Stimulated activated CD8-positive, alpha-beta memory T cell treated with anti-CD3 and anti-CD28 coated beads, Interleukin-4, amount 100 ng/mL, for 4 hours (primary cell): ENCODE results near the gene PLEKHA1.

Source experiments
- DNase-seq, 2 donors: peaks; one replicate each; pipeline ENCODE4 v3.0.0-alpha.2; 2020; ENCODE audit warnings: low read depth in 2 of 2, low spot score in 1 of 2

Gene PLEKHA1

DNA sequence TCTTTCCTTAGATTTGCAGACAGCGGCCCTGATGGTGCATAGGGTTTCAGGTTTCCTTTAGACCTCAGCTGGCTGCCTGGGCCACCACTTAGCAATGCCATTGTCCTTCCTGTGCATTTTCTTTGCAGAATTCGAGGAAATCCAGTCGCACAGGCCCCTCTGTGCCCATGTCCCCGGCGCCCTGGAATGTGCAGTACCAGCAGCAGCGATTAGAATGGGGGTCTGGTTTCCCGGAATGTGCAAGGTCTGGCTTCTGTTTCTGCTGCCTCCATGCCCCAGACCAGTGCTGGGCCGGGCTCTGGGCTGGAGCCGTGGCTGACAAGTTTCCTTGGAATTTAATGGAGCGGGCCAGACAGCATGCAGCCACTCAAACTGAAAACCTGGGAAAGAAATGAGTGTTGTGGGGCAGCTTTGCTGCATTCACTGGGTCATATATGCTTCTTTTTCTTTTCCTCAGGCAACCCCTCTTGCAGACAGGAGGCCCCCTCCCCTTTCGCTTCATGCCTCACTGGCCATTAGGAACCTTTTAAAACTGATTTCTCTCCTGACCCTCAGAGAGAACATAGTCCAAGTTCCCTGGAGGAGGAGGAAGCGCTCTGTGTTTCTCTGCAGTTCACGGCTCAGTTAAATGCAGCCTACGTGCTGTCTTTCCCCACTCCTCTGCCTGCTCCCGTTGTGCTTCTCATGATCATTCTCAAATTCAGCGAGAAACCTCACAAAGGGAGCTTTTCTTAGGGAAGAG is 101.3 kb downstream of the PLEKHA1 start:
- no peak for DNase-seq

GRCh38 chr10:122476333-122476695 is 101.8 kb downstream of the PLEKHA1 start:
- no peak for DNase-seq

DNA sequence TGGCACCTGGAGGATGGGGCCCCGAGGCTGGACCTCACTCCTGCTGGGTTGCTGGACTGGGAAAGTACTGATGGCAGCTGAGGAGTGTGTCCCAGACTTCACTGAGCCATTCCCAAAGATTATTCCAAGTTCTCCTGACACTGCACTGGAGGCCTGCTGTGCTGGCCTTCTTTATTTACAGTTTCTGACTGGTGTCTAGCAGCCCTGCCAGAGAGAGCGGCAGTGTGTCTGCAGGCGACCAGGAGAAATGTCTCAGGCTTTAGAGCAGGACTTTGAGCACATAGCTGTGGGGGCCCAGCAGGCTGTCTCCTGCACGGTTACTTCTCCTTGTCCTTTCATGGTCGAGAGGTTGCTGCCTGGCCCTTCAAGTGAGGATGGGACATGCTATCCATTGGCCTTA is 102.9 kb downstream of the PLEKHA1 start:
- no peak for DNase-seq

- no peak for DNase-seq
Observed at GRCh38 chr10:122478971-122479370, 104.5 kb downstream of the PLEKHA1 start.

GRCh38 chr10:122480146-122480833 is 105.8 kb downstream of the PLEKHA1 start:
- no peak for DNase-seq

DNA sequence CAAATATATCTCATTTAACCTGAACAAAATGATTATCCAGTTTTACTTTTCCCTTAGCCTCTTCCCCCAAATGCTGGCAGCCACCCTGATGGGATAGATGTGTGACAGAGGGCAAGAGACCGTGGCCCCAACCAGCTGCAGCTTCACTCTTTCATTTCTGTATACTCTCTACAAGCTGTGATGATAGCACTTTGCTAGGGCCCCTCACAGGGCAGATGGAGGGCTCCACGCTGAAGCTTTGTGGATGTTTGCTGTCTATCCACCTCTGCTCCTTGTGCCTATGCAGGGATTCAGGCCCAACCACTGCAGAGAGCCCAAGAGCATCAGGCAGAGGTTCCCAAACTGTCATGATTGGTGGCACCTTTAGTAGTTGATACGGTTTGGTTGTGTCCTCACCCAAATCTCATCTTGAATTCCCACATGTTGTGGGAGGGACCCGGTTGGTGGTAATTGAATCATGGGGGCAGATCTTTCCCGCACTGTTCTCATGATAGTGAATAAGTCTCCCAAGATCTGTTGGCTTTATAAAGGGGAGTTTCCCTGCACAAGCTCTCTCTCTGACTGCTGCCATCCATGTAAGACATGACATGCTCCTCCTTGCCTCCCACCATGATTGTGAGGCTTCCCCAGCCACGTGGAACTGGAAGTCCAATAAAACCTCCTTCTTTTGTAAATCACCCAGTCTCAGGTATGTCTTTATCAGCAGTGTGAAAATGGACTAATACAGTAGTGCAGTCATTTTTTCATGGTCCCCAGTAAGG is 107.0 kb downstream of the PLEKHA1 start:
- DNase-seq, result no peak
